Karpas-422 (cell line): ENCODE data around the gene PLA2G4A. TPM values are rescaled to one million over a fixed set of nuclear protein-coding genes. Genes with fewer than 3 reads are reported as not detected.

Experiments used
- DNase-seq: peaks from one replicate; pipeline ENCODE4 v3.0.0-alpha.2; 2015
- H2AFZ ChIP-seq: fragments of 200-600 bp; sonication (generic); 2 replicates; pipeline ENCODE4 v1.6.1; 2014; ENCODE audit warnings: antibody characterized with exemption, low read length, mixed read lengths
- H3K27ac ChIP-seq: fragments of 200-600 bp; sonication (generic); 2 replicates; pipeline ENCODE4 v1.5.1; 2014; ENCODE audit warnings: mild to moderate bottlenecking, low read length, moderate library complexity
- H3K27me3 ChIP-seq: fragments of 200-600 bp; sonication (generic); 2 replicates; pipeline ENCODE4 v1.6.1; 2014; ENCODE audit warnings: low read length, mixed read lengths
- H3K36me3 ChIP-seq: fragments of 200-600 bp; sonication (generic); 2 replicates; pipeline ENCODE4 v1.6.1; 2014; ENCODE audit warnings: low read length, mixed read lengths; ENCODE audit not compliant: insufficient read depth
- H3K4me1 ChIP-seq: fragments of 200-600 bp; sonication (generic); 2 replicates; pipeline ENCODE4 v1.6.1; 2014; ENCODE audit warnings: mild to moderate bottlenecking, low read length, mixed read lengths
- H3K4me2 ChIP-seq: fragments of 200-600 bp; sonication (generic); 2 replicates; pipeline ENCODE4 v1.6.1; 2014; ENCODE audit warnings: low read length, low read depth, mild to moderate bottlenecking; ENCODE audit not compliant: poor library complexity, severe bottlenecking
- H3K4me3 ChIP-seq: fragments of 200-600 bp; sonication (generic); 2 replicates; pipeline ENCODE4 v1.5.1; 2014; ENCODE audit warnings: mild to moderate bottlenecking, antibody characterized with exemption, low read length, mixed read lengths
- H3K79me2 ChIP-seq: fragments of 200-600 bp; sonication (generic); 2 replicates; pipeline ENCODE4 v1.6.1; 2014; ENCODE audit warnings: mild to moderate bottlenecking, low read length, mixed read lengths
- H3K9ac ChIP-seq: fragments of 200-600 bp; sonication (generic); 2 replicates; pipeline ENCODE4 v1.6.0; 2014; ENCODE audit warnings: low read length
- H3K9me2 ChIP-seq: fragments of 200-600 bp; sonication (generic), shearing (Covaris generic); replicated peaks from 2 replicates; pipeline ENCODE4 v1.6.0; 2014; ENCODE audit warnings: mild to moderate bottlenecking, low read length, moderate library complexity; ENCODE audit not compliant: insufficient read depth
- H3K9me3 ChIP-seq: fragments of 300-700, 200-600 bp; sonication (generic); 2 replicates; pipeline ENCODE4 v1.6.1; 2014; ENCODE audit warnings: low read length, mixed read lengths
- H4K20me1 ChIP-seq: fragments of 200-600 bp; sonication (generic); 2 replicates; pipeline ENCODE4 v1.6.1; 2014; ENCODE audit warnings: mild to moderate bottlenecking, antibody characterized with exemption, low read length, low read depth; ENCODE audit not compliant: insufficient read depth
- total RNA-seq: library from RNA; depleted of rRNA; stranded (reverse); fragments of >200 nt; shearing (Covaris generic); gene quantifications from 2 replicates; pipeline ENCODE4 v1.2.3, GENCODE V29; 2014; ENCODE audit warnings: low replicate concordance

PLA2G4A gene
- total RNA-seq, 1 experiment from 2014 or later, result not detected

- Histone ChIP-seq H3K36me3 (no peaks in the 10 kb centered on the region), H3K9me3 (no peaks in the 10 kb centered on the region), H3K27me3 (no peaks in the 10 kb centered on the region), H3K9ac (no peak overlapping the region), H3K9me2 (no peaks in the 10 kb centered on the region), H4K20me1 (no peaks in the 10 kb centered on the region), H3K4me2 (no peak overlapping the region), H3K4me1 (no peaks in the 10 kb centered on the region), H2AFZ (no peak overlapping the region), H3K79me2 (no peaks in the 10 kb centered on the region), H3K4me3 (no peak overlapping the region), H3K27ac (no peak overlapping the region)
- DNase-seq, result no peak
These were observed 150.1 kb downstream of the PLA2G4A start for GRCh38 chr1:186978596-186979556.

DNA sequence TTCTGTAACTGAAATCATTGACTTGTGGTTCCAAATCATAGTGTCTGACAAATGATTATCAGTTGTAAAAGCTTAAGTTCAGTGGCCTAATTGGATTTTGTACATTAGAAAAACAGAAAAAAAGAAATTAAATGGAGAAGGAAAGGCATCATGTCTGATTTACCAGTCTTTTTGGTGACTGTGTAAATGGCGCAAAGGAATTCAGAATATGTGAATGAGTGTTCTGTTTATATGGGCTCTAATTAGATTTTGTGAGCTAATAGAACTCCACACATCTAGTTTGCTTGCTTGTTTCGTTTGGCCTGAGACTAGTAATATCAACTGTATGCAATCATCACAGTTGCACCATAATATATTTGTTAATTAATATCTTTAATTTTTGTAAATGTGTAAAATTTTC is 151.7 kb downstream of the PLA2G4A start:
- no peaks in the 10 kb centered on the region for H4K20me1 ChIP-seq
- H3K79me2 ChIP-seq, result no peaks in the 10 kb centered on the region
- no peaks in the 10 kb centered on the region for H3K4me1 ChIP-seq
- H2AFZ ChIP-seq, result no peak overlapping the region
- H3K4me3 ChIP-seq, result no peak overlapping the region
- no peaks in the 10 kb centered on the region for H3K9me3 ChIP-seq
- no peaks in the 10 kb centered on the region for H3K27me3 ChIP-seq
- no peaks in the 10 kb centered on the region for H3K9me2 ChIP-seq
- DNase-seq, result no peak
- no peak overlapping the region for H3K9ac ChIP-seq
- H3K27ac ChIP-seq, result no peak overlapping the region
- H3K4me2 ChIP-seq, result no peak overlapping the region
- H3K36me3 ChIP-seq, result no peaks in the 10 kb centered on the region

DNA sequence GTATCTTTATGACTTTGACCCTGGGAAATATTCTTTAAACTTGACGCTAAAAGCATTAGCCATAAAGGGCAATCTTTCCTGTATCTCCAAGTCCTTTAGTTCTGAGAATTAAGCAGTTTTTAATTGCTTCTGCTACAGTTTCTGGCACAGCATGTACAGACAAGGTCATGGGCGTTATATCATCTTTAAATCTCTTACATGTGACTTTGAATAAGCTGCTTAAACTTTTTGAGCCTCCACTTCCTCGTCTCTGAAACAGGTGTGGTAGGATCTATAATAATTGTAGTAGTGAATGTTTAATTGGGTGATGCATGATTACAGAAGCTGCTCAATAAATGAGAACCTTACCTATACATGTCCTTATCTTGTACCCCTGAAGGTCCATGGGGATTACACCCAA is 153.4 kb downstream of the PLA2G4A start:
- no peak for DNase-seq
- no peaks in the 10 kb centered on the region for H3K9me2 ChIP-seq
- H3K9me3 ChIP-seq, result no peaks in the 10 kb centered on the region
- H3K4me3 ChIP-seq, result no peak overlapping the region
- H3K79me2 ChIP-seq, result no peaks in the 10 kb centered on the region
- H3K4me1 ChIP-seq, result no peaks in the 10 kb centered on the region
- H3K9ac ChIP-seq, result no peak overlapping the region
- H3K27ac ChIP-seq, result no peak overlapping the region
- no peaks in the 10 kb centered on the region for H4K20me1 ChIP-seq
- no peak overlapping the region for H3K4me2 ChIP-seq
- no peaks in the 10 kb centered on the region for H3K27me3 ChIP-seq
- no peaks in the 10 kb centered on the region for H3K36me3 ChIP-seq
- H2AFZ ChIP-seq, result no peak overlapping the region

GRCh38 chr1:186983327-186983726 is 154.6 kb downstream of the PLA2G4A start:
- no peak overlapping the region for H3K9ac ChIP-seq
- no peaks in the 10 kb centered on the region for H3K9me2 ChIP-seq
- no peaks in the 10 kb centered on the region for H3K27me3 ChIP-seq
- no peak overlapping the region for H3K4me2 ChIP-seq
- H4K20me1 ChIP-seq, result no peaks in the 10 kb centered on the region
- H3K9me3 ChIP-seq, result no peaks in the 10 kb centered on the region
- H2AFZ ChIP-seq, result no peak overlapping the region
- H3K36me3 ChIP-seq, result no peaks in the 10 kb centered on the region
- H3K4me3 ChIP-seq, result no peak overlapping the region
- H3K4me1 ChIP-seq, result no peaks in the 10 kb centered on the region
- no peak for DNase-seq
- no peaks in the 10 kb centered on the region for H3K79me2 ChIP-seq
- H3K27ac ChIP-seq, result no peak overlapping the region

GRCh38 chr1:186984959-186985358 is 156.2 kb downstream of the PLA2G4A start:
- H3K36me3 ChIP-seq, result no peaks in the 10 kb centered on the region
- no peaks in the 10 kb centered on the region for H3K4me1 ChIP-seq
- DNase-seq, result no peak
- no peak overlapping the region for H3K4me2 ChIP-seq
- no peak overlapping the region for H3K27ac ChIP-seq
- no peaks in the 10 kb centered on the region for H4K20me1 ChIP-seq
- H3K9me3 ChIP-seq, result no peaks in the 10 kb centered on the region
- H3K79me2 ChIP-seq, result no peaks in the 10 kb centered on the region
- no peaks in the 10 kb centered on the region for H3K9me2 ChIP-seq
- no peaks in the 10 kb centered on the region for H3K27me3 ChIP-seq
- H2AFZ ChIP-seq, result no peak overlapping the region
- no peak overlapping the region for H3K9ac ChIP-seq
- H3K4me3 ChIP-seq, result no peak overlapping the region

DNA sequence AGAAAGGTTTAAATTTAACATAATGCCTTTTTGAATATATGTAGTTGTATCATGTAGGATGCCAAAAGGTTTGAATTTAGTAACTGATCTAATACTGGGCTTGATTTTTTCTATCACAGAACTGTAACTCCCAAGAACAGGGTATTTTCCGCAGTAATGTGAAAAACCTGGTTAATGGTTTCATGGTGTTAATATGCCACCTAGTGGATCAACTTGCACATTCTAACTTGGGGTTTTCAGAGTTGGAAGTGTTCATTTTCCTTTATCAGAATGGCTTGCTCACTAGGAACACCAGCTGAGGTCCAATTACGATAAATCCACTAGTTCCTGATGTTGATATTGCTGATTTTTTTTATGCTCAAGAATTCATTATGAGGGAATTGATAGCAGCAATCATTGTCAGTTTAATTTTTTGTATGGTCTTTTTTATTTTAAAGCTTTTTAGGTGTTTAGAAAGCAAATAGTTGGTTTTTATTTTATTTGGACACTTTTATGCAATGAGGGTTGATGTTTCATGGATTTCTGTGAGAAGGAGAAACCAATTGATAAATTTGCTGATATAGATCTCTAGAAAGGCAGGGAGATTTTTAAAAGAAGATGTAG is 157.2 kb downstream of the PLA2G4A start:
- no peak overlapping the region for H3K9ac ChIP-seq
- no peaks in the 10 kb centered on the region for H3K79me2 ChIP-seq
- H3K27ac ChIP-seq, result no peak overlapping the region
- H3K27me3 ChIP-seq, result no peaks in the 10 kb centered on the region
- no peaks in the 10 kb centered on the region for H3K9me3 ChIP-seq
- no peak overlapping the region for H3K4me3 ChIP-seq
- peak; percentile 76 for DNase-seq
- no peak overlapping the region for H3K4me2 ChIP-seq
- H4K20me1 ChIP-seq, result no peaks in the 10 kb centered on the region
- no peaks in the 10 kb centered on the region for H3K36me3 ChIP-seq
- no peak overlapping the region for H2AFZ ChIP-seq
- no peaks in the 10 kb centered on the region for H3K9me2 ChIP-seq
- H3K4me1 ChIP-seq, result no peaks in the 10 kb centered on the region

DNA sequence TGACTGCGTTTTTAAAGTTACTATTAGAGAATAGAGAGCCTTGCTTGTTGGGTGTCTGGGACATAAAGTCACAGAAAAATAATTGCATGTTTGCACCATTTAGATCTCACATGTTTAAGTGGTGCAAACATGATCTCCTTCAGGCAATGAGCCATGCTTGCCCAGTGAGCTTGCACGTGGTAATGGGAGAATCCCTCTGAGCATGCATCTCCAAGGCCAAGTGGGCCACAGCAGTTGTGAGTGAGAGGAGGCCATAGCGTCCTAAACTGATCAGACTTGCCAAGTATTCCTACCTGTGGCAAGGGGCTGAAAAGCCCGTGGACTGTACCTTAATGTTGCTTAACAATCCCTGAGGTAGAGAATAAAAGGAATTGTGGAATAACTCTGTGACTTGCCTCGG is 158.3 kb downstream of the PLA2G4A start:
- H3K27me3 ChIP-seq, result no peaks in the 10 kb centered on the region
- H3K27ac ChIP-seq, result no peak overlapping the region
- no peaks in the 10 kb centered on the region for H3K9me2 ChIP-seq
- H3K4me2 ChIP-seq, result no peak overlapping the region
- DNase-seq, result no peak
- no peaks in the 10 kb centered on the region for H3K36me3 ChIP-seq
- H3K9ac ChIP-seq, result no peak overlapping the region
- H4K20me1 ChIP-seq, result no peaks in the 10 kb centered on the region
- H3K4me3 ChIP-seq, result no peak overlapping the region
- no peak overlapping the region for H2AFZ ChIP-seq
- no peaks in the 10 kb centered on the region for H3K79me2 ChIP-seq
- H3K4me1 ChIP-seq, result no peaks in the 10 kb centered on the region
- H3K9me3 ChIP-seq, result no peaks in the 10 kb centered on the region

DNA sequence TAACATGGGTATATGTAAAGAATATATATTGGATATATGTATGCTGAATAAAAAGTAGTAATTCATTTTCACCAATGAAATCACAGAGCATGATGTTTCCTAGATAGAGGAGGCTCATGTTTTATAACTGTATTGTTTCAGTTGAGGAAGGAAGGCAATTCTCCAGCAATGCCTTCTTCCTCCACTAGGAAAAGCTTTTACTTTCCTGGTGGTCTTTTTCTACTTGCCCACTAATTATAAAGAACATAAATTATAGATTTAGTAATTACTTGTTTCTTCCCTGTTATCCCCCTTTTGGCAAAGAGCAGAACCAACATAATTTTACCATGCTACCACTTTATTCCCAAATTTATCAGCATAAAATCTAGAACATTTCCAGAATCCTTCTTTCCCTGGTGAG is 159.0 kb downstream of the PLA2G4A start:
- no peaks in the 10 kb centered on the region for H3K36me3 ChIP-seq
- H3K9me2 ChIP-seq, result no peaks in the 10 kb centered on the region
- no peaks in the 10 kb centered on the region for H3K79me2 ChIP-seq
- no peak for DNase-seq
- no peak overlapping the region for H3K4me3 ChIP-seq
- H3K4me2 ChIP-seq, result no peak overlapping the region
- H3K27me3 ChIP-seq, result no peaks in the 10 kb centered on the region
- no peak overlapping the region for H3K27ac ChIP-seq
- no peak overlapping the region for H2AFZ ChIP-seq
- H3K9me3 ChIP-seq, result no peaks in the 10 kb centered on the region
- no peaks in the 10 kb centered on the region for H3K4me1 ChIP-seq
- no peak overlapping the region for H3K9ac ChIP-seq
- no peaks in the 10 kb centered on the region for H4K20me1 ChIP-seq
